Uterus (tissue), 2 donors: ENCODE results near the gene TINAG.

Experiments
- CTCF ChIP-seq, 4 experiments: fragments of 200-600 bp in 2 of 4; fragments of 450-650 bp in 2 of 4; sonication (generic) in 2 of 4; IDR thresholded peaks; one replicate each; pipeline ENCODE4 v1.5.1; 2016 to 2019; ENCODE audit warnings: antibody characterized with exemption in 4 of 4, mild to moderate bottlenecking in 2 of 4, moderate library complexity in 1 of 4
- POLR2A ChIP-seq, 2 donors: fragments of 450-650 bp; IDR thresholded peaks; one replicate each; pipeline ENCODE4 v1.6.1; 2016; ENCODE audit warnings: antibody characterized with exemption in 2 of 2, mild to moderate bottlenecking in 1 of 2, moderate library complexity in 1 of 2

DNA sequence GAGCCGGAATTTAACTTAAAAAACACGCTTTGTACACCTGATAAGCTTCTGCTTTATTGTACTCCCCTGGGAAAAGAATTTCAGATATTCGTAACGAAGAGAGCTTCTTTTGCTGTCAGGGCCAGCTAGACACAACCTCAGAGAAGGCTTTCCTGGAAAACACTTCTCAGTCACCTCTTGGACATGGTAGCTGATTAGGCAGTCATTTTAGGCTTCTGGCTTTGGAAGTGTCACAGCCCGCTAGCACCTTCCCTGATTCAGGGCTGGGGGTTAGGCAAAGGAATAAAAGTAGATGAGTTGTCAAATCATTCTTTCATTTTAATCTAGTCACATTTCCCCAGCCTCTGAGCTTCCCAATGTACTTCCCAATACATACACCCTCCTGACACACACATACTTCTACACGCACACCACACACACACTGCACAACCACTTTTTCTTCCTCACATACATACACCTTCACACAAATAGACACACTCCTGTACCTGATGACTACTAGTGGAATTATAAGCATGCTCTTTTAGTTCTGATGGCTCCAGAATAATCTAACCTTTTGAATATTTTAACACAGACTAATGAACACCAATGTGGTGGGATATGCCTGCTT lies 34.9 kb upstream of the TINAG start:
- no peak for TF ChIP-seq CTCF (IDR thresholded peaks at IDR 0.05)
- no peak for TF ChIP-seq POLR2A (IDR thresholded peaks at IDR 0.05)
